Erythroblast (primary cell): ENCODE measurements around the gene STAT4.

Experiments
- GATA1 ChIP-seq: IDR thresholded peaks from 2 replicates; pipeline ENCODE4 v1.6.1; 2011; ENCODE audit warnings: low read depth, mild to moderate bottlenecking, control low read depth, low read length, moderate library complexity
- POLR2A ChIP-seq: IDR thresholded peaks from 2 replicates; pipeline ENCODE4 v1.6.1; 2011; ENCODE audit warnings: mild to moderate bottlenecking, low read length

DNA sequence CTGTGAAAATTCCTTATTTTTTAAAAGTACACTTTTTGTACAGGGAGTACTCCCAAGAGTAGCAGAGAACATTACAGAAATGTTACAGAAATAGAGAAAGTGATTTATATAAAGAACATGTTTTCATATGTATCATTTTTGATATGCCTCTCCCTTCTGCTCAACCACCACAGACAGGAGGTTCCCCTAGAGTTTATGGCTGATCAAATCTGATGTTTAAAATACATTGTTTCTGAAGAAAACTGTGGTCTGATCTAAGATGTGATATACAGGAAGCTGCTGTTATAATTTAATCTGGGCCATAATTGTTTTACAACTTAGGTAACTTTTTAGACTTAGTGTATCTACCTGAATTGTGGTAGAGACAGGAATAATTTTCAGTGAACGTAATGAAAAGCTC is 37.0 kb downstream of the STAT4 start:
- TF ChIP-seq POLR2A = no peak
- TF ChIP-seq GATA1 = no peak
